Activated CD8-positive, alpha-beta memory T cell treated with anti-CD3 and anti-CD28 coated beads for 48 hours (primary cell): ENCODE measurements around the gene ZBTB7C.

ENCODE experiments used
- DNase-seq, 3 experiments: peaks; one replicate each; pipeline ENCODE4 v3.0.0-alpha.2; 2020; ENCODE audit warnings: low read depth in 2 of 3, low spot score in 2 of 3

ZBTB7C gene

GRCh38 chr18:48326901-48327675 lies 82.1 kb downstream of the ZBTB7C start:
- no peak for DNase-seq

- DNase-seq, result no peak
These were observed 84.0 kb downstream of the ZBTB7C start for GRCh38 chr18:48325115-48325665.

GRCh38 chr18:48324651-48325050 lies 84.5 kb downstream of the ZBTB7C start:
- no peak for DNase-seq

GRCh38 chr18:48323151-48323550 lies 86.0 kb downstream of the ZBTB7C start:
- no peak for DNase-seq

GRCh38 chr18:48321536-48321935 lies 87.6 kb downstream of the ZBTB7C start:
- no peak for DNase-seq

- DNase-seq, result no peak
These were observed 88.1 kb downstream of the ZBTB7C start for GRCh38 chr18:48321121-48321520.

- DNase-seq, result no peak
These were observed 88.6 kb downstream of the ZBTB7C start for GRCh38 chr18:48320639-48320945.

- no peak for DNase-seq
These were observed 89.2 kb downstream of the ZBTB7C start for GRCh38 chr18:48319801-48320638.

GRCh38 chr18:48318436-48318835 lies 90.7 kb downstream of the ZBTB7C start:
- no peak for DNase-seq

- DNase-seq, result no peak
These were observed 91.3 kb downstream of the ZBTB7C start for GRCh38 chr18:48317781-48318381.

GRCh38 chr18:48316177-48316576 lies 93.0 kb downstream of the ZBTB7C start:
- DNase-seq, result no peak

- DNase-seq, result no peak
These were observed 94.5 kb downstream of the ZBTB7C start for GRCh38 chr18:48314690-48315089.

GRCh38 chr18:48313792-48314191 lies 95.4 kb downstream of the ZBTB7C start:
- no peak for DNase-seq

- DNase-seq, result no peak
These were observed 97.1 kb downstream of the ZBTB7C start for GRCh38 chr18:48312066-48312465.

- no peak for DNase-seq
These were observed 98.2 kb downstream of the ZBTB7C start for GRCh38 chr18:48310999-48311398.

- no peak for DNase-seq
These were observed 98.8 kb downstream of the ZBTB7C start for GRCh38 chr18:48310353-48310752.

- DNase-seq, result no peak
These were observed 100.2 kb downstream of the ZBTB7C start for GRCh38 chr18:48308755-48309575.

GRCh38 chr18:48308027-48308635 lies 101.1 kb downstream of the ZBTB7C start:
- DNase-seq, result no peak

- no peak for DNase-seq
These were observed 102.3 kb downstream of the ZBTB7C start for GRCh38 chr18:48306838-48307237.

- no peak for DNase-seq
These were observed 104.1 kb downstream of the ZBTB7C start for GRCh38 chr18:48304906-48305693.
